Measurements from ENCODE around the gene CTNNA3.
A peak's percentile ranks its signal among the peaks of the same experiment; 100 is the strongest.

The CTNNA3 gene

DNA sequence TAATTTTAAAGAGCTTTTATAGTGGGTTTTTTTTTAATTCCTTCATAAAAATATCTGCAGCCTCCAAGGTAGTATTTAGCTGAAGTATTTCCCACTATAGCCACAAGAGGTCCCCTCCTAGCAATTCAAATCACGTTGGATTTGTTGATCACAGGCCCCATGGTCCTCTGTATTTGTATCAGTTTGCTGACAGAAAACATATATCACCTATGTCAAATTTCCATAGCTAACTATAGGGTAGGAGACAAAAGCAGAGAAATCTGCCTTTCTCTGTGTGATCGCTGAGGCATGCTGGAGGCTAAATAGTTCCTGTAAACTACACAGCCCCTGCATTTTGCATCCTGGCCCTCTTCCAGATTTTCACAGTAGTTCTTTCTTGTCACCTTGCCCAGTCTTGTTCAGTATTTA, 1.7 kb upstream of the CTNNA3 start:
- Histone ChIP-seq H3K4me3 (ENCODE audit: low read depth, low read length) (no peak overlapping the region), H3K9me3 (ENCODE audit: control insufficient read depth, insufficient read depth, low read depth, low read length) (no peaks in the 10 kb centered on the region), H3K4me1 (ENCODE audit: control insufficient read depth, insufficient read depth, low read length) (no peaks in the 10 kb centered on the region), H3K27ac (ENCODE audit: extremely low read depth, low read depth, low read length) (no peak overlapping the region), H3K36me3 (ENCODE audit: control insufficient read depth in 2 of 2, insufficient read depth in 1 of 2, low read length in 2 of 2) (no peaks in the 10 kb centered on the region)
- POLR2A ChIA-PET: no interaction called here
- CTCF ChIA-PET: interaction anchor here (0.6 to 6.1 kb wide), 28 partner anchors 10 to 1146 kb away, joined by 3 to 114 read pairs (median 4); no protein-coding TSS in a partner anchor
- TF ChIP-seq ZNF548 (tag by site-specific recombination; IDR thresholded peaks at IDR 0.05): no peak
- peak; percentile 49 for TF ChIP-seq ZNF654 (tag by site-specific recombination; IDR thresholded peaks at IDR 0.05; ENCODE audit: low read depth)
- TF ChIP-seq, protein P1, sequence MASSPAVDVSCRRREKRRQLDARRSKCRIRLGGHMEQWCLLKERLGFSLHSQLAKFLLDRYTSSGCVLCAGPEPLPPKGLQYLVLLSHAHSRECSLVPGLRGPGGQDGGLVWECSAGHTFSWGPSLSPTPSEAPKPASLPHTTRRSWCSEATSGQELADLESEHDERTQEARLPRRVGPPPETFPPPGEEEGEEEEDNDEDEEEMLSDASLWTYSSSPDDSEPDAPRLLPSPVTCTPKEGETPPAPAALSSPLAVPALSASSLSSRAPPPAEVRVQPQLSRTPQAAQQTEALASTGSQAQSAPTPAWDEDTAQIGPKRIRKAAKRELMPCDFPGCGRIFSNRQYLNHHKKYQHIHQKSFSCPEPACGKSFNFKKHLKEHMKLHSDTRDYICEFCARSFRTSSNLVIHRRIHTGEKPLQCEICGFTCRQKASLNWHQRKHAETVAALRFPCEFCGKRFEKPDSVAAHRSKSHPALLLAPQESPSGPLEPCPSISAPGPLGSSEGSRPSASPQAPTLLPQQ (tag by site-specific recombination; IDR thresholded peaks at IDR 0.05): no peak
- no peak for TF ChIP-seq ZNF10 (tag by site-specific recombination; IDR thresholded peaks at IDR 0.05)
- no peak for TF ChIP-seq ZNF660 (tag by site-specific recombination; IDR thresholded peaks at IDR 0.05)
- no peak for TF ChIP-seq ZNF239 (tag by site-specific recombination; IDR thresholded peaks at IDR 0.05)
- TF ChIP-seq ZBTB48 (tag by site-specific recombination; IDR thresholded peaks at IDR 0.05): no peak
- TF ChIP-seq ZNF266 (tag by site-specific recombination; IDR thresholded peaks at IDR 0.05; ENCODE audit: low read depth): peak; percentile 71; the same call in 1 of the 2 replicates
- no peak for TF ChIP-seq ZNF48 (tag by site-specific recombination; IDR thresholded peaks at IDR 0.05)

- no peak overlapping the region for H3K4me3 ChIP-seq (ENCODE audit: low read depth, low read length)
- CTCF ChIA-PET: interaction anchor here (0.5 to 6.1 kb wide), 16 partner anchors 9 to 605 kb away, joined by 3 to 114 read pairs (median 5); no protein-coding TSS in a partner anchor
- POLR2A ChIA-PET: no interaction called here
Measured at GRCh38 chr10:67696679-67697078, 684 bp upstream of the CTNNA3 start.

DNA sequence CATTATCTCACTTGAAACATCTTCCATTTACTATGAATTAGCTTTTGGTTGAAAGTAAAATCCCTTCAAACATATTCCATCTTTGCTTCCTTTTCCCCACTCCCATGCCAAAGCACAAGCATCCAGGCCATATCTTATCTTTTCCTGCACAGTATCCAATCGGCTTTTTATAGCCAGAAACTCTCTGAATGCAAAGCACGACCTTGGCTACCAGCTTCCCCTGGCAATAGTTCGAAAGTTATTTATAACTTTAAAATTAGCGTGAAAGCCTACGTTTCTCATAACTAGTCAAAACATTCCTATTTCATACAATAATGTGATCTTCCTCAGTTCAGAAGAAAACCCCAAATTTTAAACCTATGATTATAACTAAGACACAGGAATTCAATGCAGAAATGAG, 440 bp downstream of the CTNNA3 start:
- H3K9me3 ChIP-seq (ENCODE audit: control insufficient read depth, insufficient read depth, low read depth, low read length): no peaks in the 10 kb centered on the region
- H3K4me3 ChIP-seq (ENCODE audit: low read depth, low read length): no peak overlapping the region
- no peak overlapping the region for H3K27ac ChIP-seq (ENCODE audit: extremely low read depth, low read depth, low read length)
- no peaks in the 10 kb centered on the region for H3K4me1 ChIP-seq (ENCODE audit: control insufficient read depth, insufficient read depth, low read length)
- POLR2A ChIA-PET: no interaction called here
- CTCF ChIA-PET: interaction anchor here (0.7 to 6.1 kb wide), 2 partner anchors 83 to 765 kb away, joined by 3 to 114 read pairs; no protein-coding TSS in a partner anchor
- no peaks in the 10 kb centered on the region for H3K36me3 ChIP-seq (ENCODE audit: control insufficient read depth in 2 of 2, insufficient read depth in 1 of 2, low read length in 2 of 2)
- TF ChIP-seq ZNF776 (tag by site-specific recombination; IDR thresholded peaks at IDR 0.05; ENCODE audit: borderline replicate concordance): no peak
- TF ChIP-seq ZFP69B (tag by site-specific recombination; IDR thresholded peaks at IDR 0.05): no peak
- TF ChIP-seq ZNF529 (tag by site-specific recombination; IDR thresholded peaks at IDR 0.05; ENCODE audit: insufficient replicate concordance): no peak
- no peak for TF ChIP-seq SALL2 (tag by site-specific recombination; IDR thresholded peaks at IDR 0.05; ENCODE audit: borderline replicate concordance)
- TF ChIP-seq ZBTB48 (tag by site-specific recombination; IDR thresholded peaks at IDR 0.05): no peak
- TF ChIP-seq ZNF521 (tag by site-specific recombination; IDR thresholded peaks at IDR 0.05): no peak
- TF ChIP-seq ZNF221 (tag by site-specific recombination; IDR thresholded peaks at IDR 0.05; ENCODE audit: borderline replicate concordance): no peak
- no peak for TF ChIP-seq ZNF302 (tag by site-specific recombination; IDR thresholded peaks at IDR 0.05; ENCODE audit: low read depth)
- no peak for TF ChIP-seq KLF16 (tag by site-specific recombination; IDR thresholded peaks at IDR 0.05)
- TF ChIP-seq ZFP41 (tag by site-specific recombination; IDR thresholded peaks at IDR 0.05; ENCODE audit: borderline replicate concordance): no peak
- no peak for TF ChIP-seq ZNF121 (tag by site-specific recombination; IDR thresholded peaks at IDR 0.05)

More at GRCh38 chr10:67696679-67697078, 684 bp upstream of the CTNNA3 start:
- TF ChIP-seq ZBTB1 (tag by site-specific recombination; IDR thresholded peaks at IDR 0.05) (no peak), ZNF112 (tag by site-specific recombination; IDR thresholded peaks at IDR 0.05) (no peak), ZNF510 (tag by site-specific recombination; IDR thresholded peaks at IDR 0.05; ENCODE audit: insufficient replicate concordance) (no peak), ZNF223 (tag by site-specific recombination; IDR thresholded peaks at IDR 0.05) (no peak), PRDM1 (tag by site-specific recombination; IDR thresholded peaks at IDR 0.05) (no peak), ZNF426 (tag by site-specific recombination; IDR thresholded peaks at IDR 0.05) (no peak), ZBTB49 (tag by site-specific recombination; IDR thresholded peaks at IDR 0.05; ENCODE audit: low read depth) (no peak)
- TF ChIP-seq, protein P2, sequence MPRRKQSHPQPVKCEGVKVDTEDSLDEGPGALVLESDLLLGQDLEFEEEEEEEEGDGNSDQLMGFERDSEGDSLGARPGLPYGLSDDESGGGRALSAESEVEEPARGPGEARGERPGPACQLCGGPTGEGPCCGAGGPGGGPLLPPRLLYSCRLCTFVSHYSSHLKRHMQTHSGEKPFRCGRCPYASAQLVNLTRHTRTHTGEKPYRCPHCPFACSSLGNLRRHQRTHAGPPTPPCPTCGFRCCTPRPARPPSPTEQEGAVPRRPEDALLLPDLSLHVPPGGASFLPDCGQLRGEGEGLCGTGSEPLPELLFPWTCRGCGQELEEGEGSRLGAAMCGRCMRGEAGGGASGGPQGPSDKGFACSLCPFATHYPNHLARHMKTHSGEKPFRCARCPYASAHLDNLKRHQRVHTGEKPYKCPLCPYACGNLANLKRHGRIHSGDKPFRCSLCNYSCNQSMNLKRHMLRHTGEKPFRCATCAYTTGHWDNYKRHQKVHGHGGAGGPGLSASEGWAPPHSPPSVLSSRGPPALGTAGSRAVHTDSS (tag by site-specific recombination; IDR thresholded peaks at IDR 0.05): no peak
- H3K36me3 ChIP-seq (ENCODE audit: control insufficient read depth in 2 of 2, insufficient read depth in 1 of 2, low read length in 2 of 2): no peaks in the 10 kb centered on the region
- H3K9me3 ChIP-seq (ENCODE audit: control insufficient read depth, insufficient read depth, low read depth, low read length): no peaks in the 10 kb centered on the region
- H3K4me1 ChIP-seq (ENCODE audit: control insufficient read depth, insufficient read depth, low read length): no peaks in the 10 kb centered on the region
- H3K27ac ChIP-seq (ENCODE audit: extremely low read depth, low read depth, low read length): no peak overlapping the region
